Neutrophil (primary cell): ENCODE data around the gene TRIM17.

ENCODE experiments used
- H3K27ac ChIP-seq: fragments of 200-600 bp; sonication (generic); 2 replicates; pipeline ENCODE4 v1.5.1; 2016; ENCODE audit warnings: mild to moderate bottlenecking, moderate library complexity
- H3K27me3 ChIP-seq: fragments of 200-600 bp; sonication (generic); 2 replicates; pipeline ENCODE4 v1.6.0; 2016; ENCODE audit warnings: mild to moderate bottlenecking
- H3K36me3 ChIP-seq: fragments of 200-600 bp; sonication (generic); 2 replicates; pipeline ENCODE4 v1.5.1; 2017
- H3K4me1 ChIP-seq, 2 experiments: fragments of 200-600 bp in 1 of 2; sonication (generic) in 1 of 2; 1 replicate in 1 of 2; 2 replicates in 1 of 2; pipeline versions ENCODE4 v1.5.1 to v1.6.1; 2013 to 2016; ENCODE audit warnings: low read depth in 1 of 2, low read length in 1 of 2, mild to moderate bottlenecking in 1 of 2, moderate library complexity in 1 of 2; ENCODE audit not compliant: control insufficient read depth in 1 of 2, insufficient read depth in 1 of 2
- H3K4me3 ChIP-seq, 2 experiments: fragments of 200-600 bp in 1 of 2; sonication (generic) in 1 of 2; 1 replicate in 1 of 2; 2 replicates in 1 of 2; pipeline ENCODE4 v1.5.1; 2013 to 2016; ENCODE audit warnings: low read depth in 1 of 2, low read length in 1 of 2, mild to moderate bottlenecking in 1 of 2, moderate library complexity in 1 of 2
- H3K9me3 ChIP-seq: fragments of 200-600 bp; sonication (generic); 2 replicates; pipeline ENCODE4 v1.5.1; 2016
- CTCF ChIP-seq: fragments of 200-600 bp; sonication (generic); IDR thresholded peaks from 2 replicates; pipeline ENCODE4 v1.5.1; 2016; ENCODE audit warnings: antibody characterized with exemption

The TRIM17 gene

DNA sequence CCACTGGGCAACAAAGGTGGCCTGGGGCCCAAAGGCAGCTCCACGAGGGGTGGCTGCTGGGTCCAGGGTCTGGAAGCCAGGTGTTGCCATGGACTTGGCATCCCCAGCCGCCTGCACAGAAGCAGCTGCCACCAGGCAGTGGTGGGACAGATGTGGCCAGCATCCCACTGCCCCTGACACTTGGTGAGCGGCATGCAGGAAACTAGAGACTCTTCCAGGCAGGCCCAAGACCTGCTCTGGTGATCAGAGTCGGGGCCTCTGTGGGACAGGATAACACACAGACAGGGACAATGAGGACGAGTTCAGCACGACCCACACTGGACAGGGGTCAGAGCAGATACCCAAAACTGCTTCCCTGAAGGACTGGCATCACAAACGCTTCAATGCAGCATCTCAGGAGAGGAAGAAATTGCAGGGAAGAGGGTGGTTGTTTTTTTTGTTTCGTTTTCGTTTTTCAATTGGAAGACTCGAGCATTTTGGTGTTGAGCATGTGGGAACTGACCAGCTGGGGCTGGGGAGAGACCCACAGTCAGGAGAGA, 36.4 kb upstream of the TRIM17 start:
- no peak for TF ChIP-seq CTCF
- H3K27ac ChIP-seq, result no peak overlapping the region
- H3K4me3 ChIP-seq, result no peak overlapping the region
- H3K27me3 ChIP-seq, result peaks cover 65% of the 10 kb centered on the region
- no peaks in the 10 kb centered on the region for H3K36me3 ChIP-seq
- peaks cover 10 to 13% of the 10 kb centered on the region in 2 experiments for H3K4me1 ChIP-seq
- no peaks in the 10 kb centered on the region for H3K9me3 ChIP-seq

GRCh38 chr1:228452194-228453021, 35.7 kb upstream of the TRIM17 start:
- no peak for TF ChIP-seq CTCF
- H3K27ac ChIP-seq, result no peak overlapping the region
- H3K9me3 ChIP-seq, result no peaks in the 10 kb centered on the region
- peaks cover 3 to 6% of the 10 kb centered on the region in 2 experiments for H3K4me1 ChIP-seq
- H3K4me3 ChIP-seq, result no peak overlapping the region
- H3K27me3 ChIP-seq, result peaks cover 65% of the 10 kb centered on the region
- H3K36me3 ChIP-seq, result no peaks in the 10 kb centered on the region

DNA sequence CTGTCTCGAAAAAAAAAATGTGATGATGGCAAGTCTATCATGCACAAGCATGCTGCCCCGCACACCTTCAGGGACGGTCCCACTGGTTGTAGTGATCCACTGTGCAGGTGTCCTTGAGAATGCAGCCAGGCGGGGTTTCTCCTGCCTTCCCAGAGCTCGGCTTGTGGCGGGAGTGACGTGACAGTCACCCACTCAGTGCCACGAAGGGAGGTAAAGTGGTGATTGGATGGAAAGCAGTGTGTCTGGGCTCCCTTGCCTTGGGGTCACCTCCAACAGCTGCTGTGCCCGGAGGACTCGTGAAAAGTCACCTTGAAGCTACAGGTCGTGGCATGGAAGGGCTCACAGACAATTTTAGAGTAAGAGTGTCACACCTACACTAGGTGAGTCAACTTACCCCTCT, 33.5 kb upstream of the TRIM17 start:
- TF ChIP-seq CTCF, result no peak
- no peak overlapping the region for H3K4me3 ChIP-seq
- peaks cover 65% of the 10 kb centered on the region for H3K27me3 ChIP-seq
- no peak overlapping the region for H3K27ac ChIP-seq
- H3K9me3 ChIP-seq, result no peaks in the 10 kb centered on the region
- no peaks in the 10 kb centered on the region for H3K36me3 ChIP-seq
- H3K4me1 ChIP-seq, result no peaks in the 10 kb centered on the region

DNA sequence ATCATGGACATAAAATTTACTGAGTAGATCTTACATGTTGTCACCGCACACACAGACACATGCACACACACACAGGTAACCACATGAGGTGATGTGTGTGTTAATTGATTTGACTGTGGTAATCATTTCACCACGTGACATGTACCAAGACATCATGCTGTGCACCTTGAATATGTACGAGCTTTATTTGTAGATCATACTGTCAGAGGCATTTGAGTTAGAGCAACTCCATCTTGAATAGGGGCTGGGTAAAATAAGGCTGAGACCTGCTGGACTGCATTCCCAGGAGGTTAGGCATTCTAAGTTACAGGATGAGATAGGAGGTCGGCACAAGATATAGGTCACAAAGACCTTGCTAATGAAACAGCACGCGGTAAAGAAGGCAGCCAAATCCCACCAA, 31.7 kb upstream of the TRIM17 start:
- H3K36me3 ChIP-seq, result no peaks in the 10 kb centered on the region
- no peaks in the 10 kb centered on the region for H3K9me3 ChIP-seq
- TF ChIP-seq CTCF, result no peak

GRCh38 chr1:228446852-228447251, 30.2 kb upstream of the TRIM17 start:
- Histone ChIP-seq H3K36me3 (no peaks in the 10 kb centered on the region), H3K4me3 (no peak overlapping the region), H3K9me3 (no peaks in the 10 kb centered on the region), H3K27me3 (peaks cover 80% of the 10 kb centered on the region), H3K4me1 (no peaks in the 10 kb centered on the region), H3K27ac (no peak overlapping the region)
- TF ChIP-seq CTCF, result no peak

More for the DNA sequence above, 31.7 kb upstream of the TRIM17 start:
- H3K27ac ChIP-seq, result no peak overlapping the region
- H3K27me3 ChIP-seq, result peaks cover 65% of the 10 kb centered on the region
- no peak overlapping the region for H3K4me3 ChIP-seq
- H3K4me1 ChIP-seq, result no peaks in the 10 kb centered on the region
